Measurements from ENCODE around the gene ESR2. TPM values are rescaled to one million over a fixed set of nuclear protein-coding genes. Genes with fewer than 3 reads are reported as not detected.

Gene ESR2
- polyA plus RNA-seq, 1 of the 3 experiments (the other 2 are of a cell fraction): 0.03 TPM

DNA sequence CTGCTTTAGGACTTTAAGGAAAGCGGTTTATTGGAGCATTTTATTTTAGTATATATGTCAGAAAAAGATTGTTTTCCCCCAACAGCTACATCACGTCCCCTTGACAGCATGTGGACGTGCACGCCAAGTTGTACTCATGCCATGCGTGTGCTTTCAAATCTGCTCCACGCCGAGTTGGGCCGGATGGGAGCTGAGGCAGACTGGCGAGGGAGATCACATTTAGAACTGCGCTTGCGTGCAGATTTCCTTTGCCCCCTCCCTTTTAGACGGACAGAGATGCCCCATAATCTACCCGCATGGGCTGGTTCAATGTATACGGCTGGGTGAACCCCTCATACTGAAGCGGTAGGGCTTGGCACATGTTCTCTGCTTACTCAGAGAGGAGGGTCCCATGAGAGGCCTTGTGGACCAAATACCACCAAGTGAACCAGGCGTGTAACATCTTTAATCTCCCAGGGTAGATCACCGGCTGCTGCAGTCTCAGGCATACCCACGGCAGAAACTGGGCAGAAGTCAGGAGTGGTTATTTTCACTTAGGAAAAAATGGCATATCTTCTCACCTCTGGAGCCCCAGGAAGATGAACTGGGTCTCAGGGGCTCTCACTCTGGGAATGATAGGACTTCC lies 92.1 kb downstream of the ESR2 start:
- Histone ChIP-seq H3K9me2 (no peaks in the 10 kb centered on the region), H3K36me3 (replicated peaks in 1 of 2; ENCODE audit: control insufficient read depth in 1 of 2, insufficient read depth in 2 of 2, low read length in 1 of 2) (no peaks in the 10 kb centered on the region), H3K27ac (ENCODE audit: low read depth in 2 of 2, low read length in 1 of 2) (no peak overlapping the region), H3K9me3 (no peaks in the 10 kb centered on the region), H3K4me1 (ENCODE audit: control insufficient read depth in 1 of 2, insufficient read depth in 2 of 2, low read depth in 1 of 2, low read length in 1 of 2) (peaks cover 0 to 10% of the 10 kb centered on the region in 2 experiments; a peak in 3 of 4 replicates), H3F3A (replicated peaks; ENCODE audit: insufficient read depth) (no peaks in the 10 kb centered on the region), H3K27me3 (ENCODE audit: insufficient read depth) (no peaks in the 10 kb centered on the region), H4K20me1 (ENCODE audit: insufficient read depth) (no peaks in the 10 kb centered on the region), H2AFZ (ENCODE audit: low read depth) (no peak overlapping the region), H3K4me3 (ENCODE audit: low read depth in 2 of 2, low read length in 1 of 2) (no peak overlapping the region), H3K4me2 (no peak overlapping the region), H3K9ac (no peak overlapping the region), H3K79me2 (ENCODE audit: insufficient read depth) (no peaks in the 10 kb centered on the region)
- DNase-seq: no peak
- CTCF ChIA-PET: interaction anchor here (0.6 to 1.1 kb wide), 2 partner anchors 122 to 309 kb away, joined by 3 read pairs; no protein-coding TSS in a partner anchor
- POLR2A ChIA-PET: no interaction called here
- 95% methylated on average over 18 of the region's 18 CpGs for WGBS (ENCODE audit: low lambda C conversion rate)
- TF ChIP-seq SIN3A (IDR thresholded peaks at IDR 0.05; ENCODE audit: borderline replicate concordance, low read depth, low read length): no peak
- no peak for TF ChIP-seq YY1 (IDR thresholded peaks at IDR 0.05; ENCODE audit: low read depth)
- TF ChIP-seq RCOR1 (IDR thresholded peaks at IDR 0.05; ENCODE audit: low read length): no peak
- TF ChIP-seq, protein P1, sequence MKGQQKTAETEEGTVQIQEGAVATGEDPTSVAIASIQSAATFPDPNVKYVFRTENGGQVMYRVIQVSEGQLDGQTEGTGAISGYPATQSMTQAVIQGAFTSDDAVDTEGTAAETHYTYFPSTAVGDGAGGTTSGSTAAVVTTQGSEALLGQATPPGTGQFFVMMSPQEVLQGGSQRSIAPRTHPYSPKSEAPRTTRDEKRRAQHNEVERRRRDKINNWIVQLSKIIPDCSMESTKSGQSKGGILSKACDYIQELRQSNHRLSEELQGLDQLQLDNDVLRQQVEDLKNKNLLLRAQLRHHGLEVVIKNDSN (IDR thresholded peaks at IDR 0.05; ENCODE audit: borderline replicate concordance, low read depth): no peak
- no peak for TF ChIP-seq FOSL2 (IDR thresholded peaks at IDR 0.05; ENCODE audit: borderline replicate concordance, low read depth)
- TF ChIP-seq RXRA (IDR thresholded peaks at IDR 0.05; ENCODE audit: borderline replicate concordance, low read depth): no peak
- TF ChIP-seq EZH2phosphoT487 (IDR thresholded peaks at IDR 0.05; ENCODE audit: borderline replicate concordance, low read depth): no peak
- TF ChIP-seq EP300 (IDR thresholded peaks at IDR 0.05; ENCODE audit: borderline replicate concordance in 1 of 2, low read depth in 1 of 2, low read length in 1 of 2): no peak
- TF ChIP-seq, protein P2, sequence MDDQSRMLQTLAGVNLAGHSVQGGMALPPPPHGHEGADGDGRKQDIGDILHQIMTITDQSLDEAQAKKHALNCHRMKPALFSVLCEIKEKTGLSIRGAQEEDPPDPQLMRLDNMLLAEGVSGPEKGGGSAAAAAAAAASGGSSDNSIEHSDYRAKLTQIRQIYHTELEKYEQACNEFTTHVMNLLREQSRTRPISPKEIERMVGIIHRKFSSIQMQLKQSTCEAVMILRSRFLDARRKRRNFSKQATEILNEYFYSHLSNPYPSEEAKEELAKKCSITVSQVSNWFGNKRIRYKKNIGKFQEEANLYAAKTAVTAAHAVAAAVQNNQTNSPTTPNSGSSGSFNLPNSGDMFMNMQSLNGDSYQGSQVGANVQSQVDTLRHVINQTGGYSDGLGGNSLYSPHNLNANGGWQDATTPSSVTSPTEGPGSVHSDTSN (IDR thresholded peaks at IDR 0.05): no peak
- TF ChIP-seq, protein P3, sequence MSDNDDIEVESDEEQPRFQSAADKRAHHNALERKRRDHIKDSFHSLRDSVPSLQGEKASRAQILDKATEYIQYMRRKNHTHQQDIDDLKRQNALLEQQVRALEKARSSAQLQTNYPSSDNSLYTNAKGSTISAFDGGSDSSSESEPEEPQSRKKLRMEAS (IDR thresholded peaks at IDR 0.05; ENCODE audit: low read depth): no peak
- no peak for TF ChIP-seq RAD21 (IDR thresholded peaks at IDR 0.05; ENCODE audit: low read length)
- TF ChIP-seq, protein P4, sequence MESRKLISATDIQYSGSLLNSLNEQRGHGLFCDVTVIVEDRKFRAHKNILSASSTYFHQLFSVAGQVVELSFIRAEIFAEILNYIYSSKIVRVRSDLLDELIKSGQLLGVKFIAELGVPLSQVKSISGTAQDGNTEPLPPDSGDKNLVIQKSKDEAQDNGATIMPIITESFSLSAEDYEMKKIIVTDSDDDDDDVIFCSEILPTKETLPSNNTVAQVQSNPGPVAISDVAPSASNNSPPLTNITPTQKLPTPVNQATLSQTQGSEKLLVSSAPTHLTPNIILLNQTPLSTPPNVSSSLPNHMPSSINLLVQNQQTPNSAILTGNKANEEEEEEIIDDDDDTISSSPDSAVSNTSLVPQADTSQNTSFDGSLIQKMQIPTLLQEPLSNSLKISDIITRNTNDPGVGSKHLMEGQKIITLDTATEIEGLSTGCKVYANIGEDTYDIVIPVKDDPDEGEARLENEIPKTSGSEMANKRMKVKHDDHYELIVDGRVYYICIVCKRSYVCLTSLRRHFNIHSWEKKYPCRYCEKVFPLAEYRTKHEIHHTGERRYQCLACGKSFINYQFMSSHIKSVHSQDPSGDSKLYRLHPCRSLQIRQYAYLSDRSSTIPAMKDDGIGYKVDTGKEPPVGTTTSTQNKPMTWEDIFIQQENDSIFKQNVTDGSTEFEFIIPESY (IDR thresholded peaks at IDR 0.05; ENCODE audit: borderline replicate concordance, low read depth): no peak
- TF ChIP-seq CHD2 (IDR thresholded peaks at IDR 0.05; ENCODE audit: low read length, partially characterized antibody): no peak
- TF ChIP-seq ELF1 (IDR thresholded peaks at IDR 0.05): no peak

All from SK-N-SH (cell line).